Spleen (tissue), 11 donors: ENCODE data around the gene AKAP6. TPM values are rescaled to one million over a fixed set of nuclear protein-coding genes. Genes with fewer than 3 reads are reported as not detected.

Experiments
- DNase-seq: peaks from one replicate; pipeline ENCODE4 v3.0.0-alpha.2; 2020
- H3K27ac ChIP-seq, 8 donors: fragments of 200-600 bp; sonication (generic) in 7 of 8; 1 replicate in 4 of 8; 2 replicates in 4 of 8; pipeline versions ENCODE4 v1.5.0 to v1.8.0; 2016 to 2021; ENCODE audit warnings: inconsistent platforms in 4 of 8, mild to moderate bottlenecking in 4 of 8, moderate library complexity in 1 of 8
- H3K27me3 ChIP-seq, 7 donors: fragments of 200-600 bp; sonication (generic) in 6 of 7; replicated peaks in 1 of 7; 1 replicate in 4 of 7; 2 replicates in 3 of 7; pipeline versions ENCODE4 v1.5.0 to v1.8.0; 2016 to 2021; ENCODE audit warnings: inconsistent platforms in 3 of 7, mild to moderate bottlenecking in 1 of 7
- H3K36me3 ChIP-seq, 6 donors: fragments of 200-600 bp; sonication (generic) in 5 of 6; 1 replicate in 4 of 6; 2 replicates in 2 of 6; pipeline versions ENCODE4 v1.5.0 to v1.8.0; 2016 to 2021; ENCODE audit warnings: inconsistent platforms in 2 of 6
- H3K4me1 ChIP-seq, 6 donors: fragments of 200-600 bp; sonication (generic) in 5 of 6; 1 replicate in 3 of 6; 2 replicates in 3 of 6; pipeline versions ENCODE4 v1.5.0 to v1.8.0; 2016 to 2021; ENCODE audit warnings: inconsistent platforms in 3 of 6
- H3K4me3 ChIP-seq, 8 donors: fragments of 200-600 bp; sonication (generic) in 7 of 8; 1 replicate in 4 of 8; 2 replicates in 4 of 8; pipeline versions ENCODE4 v1.5.0 to v1.8.0; 2016 to 2021; ENCODE audit warnings: inconsistent platforms in 4 of 8, mild to moderate bottlenecking in 4 of 8, moderate library complexity in 2 of 8
- H3K9me3 ChIP-seq, 8 donors: fragments of 200-600 bp; sonication (generic) in 7 of 8; 1 replicate in 4 of 8; 2 replicates in 4 of 8; pipeline versions ENCODE4 v1.5.0 to v1.8.0; 2016 to 2021; ENCODE audit warnings: inconsistent platforms in 4 of 8
- CTCF ChIP-seq, 11 experiments: fragments of 200-600 bp in 7 of 11; fragments of 450-650 bp in 4 of 11; sonication (generic) in 4 of 11; IDR thresholded peaks in 8 of 11; conservative IDR thresholded peaks in 3 of 11; 1 replicate in 7 of 11; 2 replicates in 4 of 11; pipeline versions ENCODE4 v1.4.0 to v1.8.0; 2016 to 2021; ENCODE audit warnings: antibody characterized with exemption in 11 of 11, inconsistent platforms in 4 of 11, mild to moderate bottlenecking in 1 of 11
- POLR2A ChIP-seq, 3 donors: fragments of 450-650 bp; IDR thresholded peaks; one replicate each; pipeline ENCODE4 v1.5.1; 2017; ENCODE audit warnings: antibody characterized with exemption in 3 of 3, mild to moderate bottlenecking in 1 of 3
- POLR2AphosphoS5 ChIP-seq, 3 donors: sonication (generic); formaldehyde crosslinking; IDR thresholded peaks; one replicate each; pipeline ENCODE4 v1.5.1; 2017; ENCODE audit warnings: antibody characterized with exemption in 3 of 3
- WGBS, 5 donors: extraction: QIAGEN DNeasy Blood & Tissue Kit in 3 of 5; methylation state at CpG; one replicate each; pipeline versions ENCODE4 v1.1.5 to v1.1.7; 2013 to 2018; 5-methylcytosine and 5-hydroxymethylcytosine counted together
- intact Hi-C: fragments of 100-400 bp; cut with DNase I; formaldehyde crosslinking; loops from one replicate; pipeline ENCODE4 v1.15.0; 2023; ENCODE audit warnings: low total_unique reads
- polyA plus RNA-seq, 3 donors: library from polyadenylated mRNA; stranded (reverse); fragments of 200-250 nt; gene quantifications; one replicate each; pipeline ENCODE4 v1.2.1, GENCODE V29; 2013
- total RNA-seq, 7 donors: library from RNA; depleted of rRNA in 3 of 7; stranded (reverse); fragments of >200 nt in 3 of 7; fragmentation: NEBNext Ultra II Directional in 4 of 7; extraction: Animal tissue kit (Norgen Biotek cat#: 25700) in 4 of 7; gene quantifications; one replicate each; pipeline versions ENCODE4 v1.1.0 to v1.2.1, GENCODE V29; 2016 to 2021
- donor health status: healthy with polysubstance abuse.
- donor health status: DM: no; HTN: no; CAD: no; lungs with moderate emphysema.
- donor health status: DM: no; HTN: no; CAD: no.
- donor health status: Bipolar disorder and iron deficiency.
- donor health status: healthy.
- donor health status: DM: no; HTN: no; CAD: no.
- donor health status: DM: yes; HTN: yes; CAD: no.

Gene AKAP6
- total and polyA plus RNA-seq, 10 donors = 0.20 to 12.1 (median 4.8) TPM

GRCh38 chr14:32417956-32418552 is 89.0 kb downstream of the AKAP6 start:
- no peak for DNase-seq
- Histone ChIP-seq H3K27ac (peak overlapping the region in 1 of 8 donors; percentile 15), H3K27me3 (no peaks in the 10 kb centered on the region), H3K4me3 (no peak overlapping the region), H3K9me3 (peaks cover 0 to 15% (median 7%) of the 10 kb centered on the region in 8 donors), H3K36me3 (no peaks in the 10 kb centered on the region), H3K4me1 (no peaks in the 10 kb centered on the region)
- WGBS, 5 donors = 49 to 64% (median 58%) methylated on average over 4 of the region's 4 CpGs
- no peak for TF ChIP-seq CTCF (IDR thresholded peaks at IDR 0.05 in 8 of 11, conservative IDR thresholded peaks at IDR 0.05 in 3 of 11)
- no peak for TF ChIP-seq POLR2A (IDR thresholded peaks at IDR 0.05)
- TF ChIP-seq POLR2AphosphoS5 (IDR thresholded peaks at IDR 0.05) = no peak
- intact Hi-C loops = no loop called here

- Histone ChIP-seq H3K27ac (no peak overlapping the region), H3K9me3 (peaks cover 0 to 20% (median 7%) of the 10 kb centered on the region in 8 donors), H3K4me3 (no peak overlapping the region), H3K4me1 (no peaks in the 10 kb centered on the region), H3K36me3 (no peaks in the 10 kb centered on the region), H3K27me3 (no peaks in the 10 kb centered on the region)
- intact Hi-C loops = no loop called here
- no peak for DNase-seq
- 87 to 93% (median 90%) methylated on average over 1 of the region's 1 CpG for WGBS, 5 donors
- no peak for TF ChIP-seq POLR2AphosphoS5 (IDR thresholded peaks at IDR 0.05)
- no peak for TF ChIP-seq CTCF (IDR thresholded peaks at IDR 0.05 in 8 of 11, conservative IDR thresholded peaks at IDR 0.05 in 3 of 11)
- no peak for TF ChIP-seq POLR2A (IDR thresholded peaks at IDR 0.05)
These were observed 90.3 kb downstream of the AKAP6 start for GRCh38 chr14:32419429-32419828.

- no peaks in the 10 kb centered on the region for H3K36me3 ChIP-seq
- TF ChIP-seq POLR2AphosphoS5 (IDR thresholded peaks at IDR 0.05) (no peak), CTCF (IDR thresholded peaks at IDR 0.05 in 8 of 11, conservative IDR thresholded peaks at IDR 0.05 in 3 of 11) (no peak), POLR2A (IDR thresholded peaks at IDR 0.05) (no peak)
- 76 to 94% (median 82%) methylated on average over 1 of the region's 1 CpG for WGBS, 5 donors
- H3K4me1 ChIP-seq = no peaks in the 10 kb centered on the region
- intact Hi-C loops = no loop called here
- DNase-seq = no peak
- peaks cover 0 to 20% (median 7%) of the 10 kb centered on the region in 8 donors for H3K9me3 ChIP-seq
- H3K27me3 ChIP-seq = no peaks in the 10 kb centered on the region
- no peak overlapping the region for H3K4me3 ChIP-seq
- H3K27ac ChIP-seq = no peak overlapping the region
These were observed 92.7 kb downstream of the AKAP6 start for GRCh38 chr14:32421781-32422180.

GRCh38 chr14:32422440-32422839 is 93.3 kb downstream of the AKAP6 start:
- Histone ChIP-seq H3K9me3 (peaks cover 0 to 20% (median 7%) of the 10 kb centered on the region in 8 donors), H3K27ac (no peak overlapping the region), H3K27me3 (no peaks in the 10 kb centered on the region), H3K4me3 (no peak overlapping the region), H3K4me1 (no peaks in the 10 kb centered on the region), H3K36me3 (no peaks in the 10 kb centered on the region)
- no peak for TF ChIP-seq POLR2A (IDR thresholded peaks at IDR 0.05)
- TF ChIP-seq POLR2AphosphoS5 (IDR thresholded peaks at IDR 0.05) = no peak
- TF ChIP-seq CTCF (IDR thresholded peaks at IDR 0.05 in 8 of 11, conservative IDR thresholded peaks at IDR 0.05 in 3 of 11) = no peak
- intact Hi-C loops = no loop called here
- DNase-seq = no peak
